Measurements from ENCODE around the gene RAB37. TPM values are rescaled to one million over a fixed set of nuclear protein-coding genes. Genes with fewer than 3 reads are reported as not detected.

The RAB37 gene
- total and polyA plus RNA-seq, 3 experiments from 2014 or later, result 5.8 to 125 (median 6.0) TPM

- POLR2A ChIA-PET, result interaction anchor here (1.0 to 1.5 kb wide), 2 partner anchors 13 to 45 kb away, joined by 4 read pairs; no protein-coding TSS in a partner anchor
- no peak for DNase-seq
- Histone ChIP-seq H3K27me3 (ENCODE audit: insufficient read depth, low read length, poor library complexity, severe bottlenecking) (no peaks in the 10 kb centered on the region), H3K4me1 (ENCODE audit: insufficient read depth, low read length) (peaks cover 37% of the 10 kb centered on the region), H3K4me3 (ENCODE audit: low read length) (peak overlapping the region; percentile 8), H3K9me3 (ENCODE audit: low read length) (no peaks in the 10 kb centered on the region), H3K27ac (ENCODE audit: low read depth, low read length) (no peak overlapping the region), H3K36me3 (ENCODE audit: insufficient read depth, low read length) (peaks cover 15% of the 10 kb centered on the region)
- no peaks in the 10 kb centered on the region for H3K27me3 Mint-ChIP-seq
- H3K4me3 Mint-ChIP-seq, result peak overlapping the region in 1 of 7 donors; percentile 15
- H3K9me3 Mint-ChIP-seq, result no peaks in the 10 kb centered on the region
- peaks cover 10 to 70% (median 12%) of the 10 kb centered on the region in 3 donors for H3K36me3 Mint-ChIP-seq
- CTCF ChIA-PET, result interaction anchor here (0.6 to 6.3 kb wide), 43 partner anchors 7 to 218 kb away, joined by 3 to 90 read pairs (median 5); partner anchors contain the start of genes FDXR, GRIN2C, NAT9 and RAB37
- H3K4me1 Mint-ChIP-seq, result peaks cover 18 to 26% (median 18%) of the 10 kb centered on the region in 3 donors
- peak overlapping the region in 4 of 8 donors; percentile 4 to 52 (median 13) for H3K27ac Mint-ChIP-seq
Observed at GRCh38 chr17:74790161-74791058, 53.4 kb downstream of the RAB37 start.

DNA sequence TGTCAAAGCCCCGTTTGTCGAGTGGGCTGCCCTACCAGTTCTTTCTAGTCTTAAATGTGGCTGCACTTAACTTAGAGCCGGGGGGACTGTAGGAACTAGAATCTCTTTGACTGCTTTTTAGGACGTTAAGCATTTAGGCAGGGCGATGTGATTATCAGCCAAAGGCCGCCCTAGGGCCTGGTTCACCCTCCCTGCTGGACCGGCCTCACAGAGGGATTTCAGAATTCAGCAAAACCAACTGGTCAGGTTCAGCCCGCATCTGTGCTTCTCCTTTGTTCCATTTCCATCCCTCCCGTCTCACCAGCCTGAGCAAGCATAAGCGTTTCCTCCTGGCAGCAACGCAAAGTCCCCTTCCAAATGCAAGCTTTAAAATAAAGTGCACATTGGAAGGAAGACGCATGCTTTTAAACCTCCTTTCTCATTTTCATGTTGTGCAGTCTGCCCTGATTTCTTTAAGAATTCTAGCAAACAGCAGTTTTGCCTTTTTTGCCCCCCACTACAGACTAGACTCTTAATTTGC, 55.6 kb downstream of the RAB37 start:
- H3K4me3 Mint-ChIP-seq, result no peak overlapping the region
- no peaks in the 10 kb centered on the region for H3K9me3 ChIP-seq (ENCODE audit: low read length)
- peaks cover 10 to 74% (median 10%) of the 10 kb centered on the region in 3 donors for H3K36me3 Mint-ChIP-seq
- peaks cover 32% of the 10 kb centered on the region for H3K36me3 ChIP-seq (ENCODE audit: insufficient read depth, low read length)
- H3K4me3 ChIP-seq (ENCODE audit: low read length), result no peak overlapping the region
- peaks cover 12 to 26% (median 18%) of the 10 kb centered on the region in 3 donors for H3K4me1 Mint-ChIP-seq
- no peak overlapping the region for H3K27ac Mint-ChIP-seq
- ChIA-PET CTCF (interaction anchor here (0.6 to 6.3 kb wide), 13 partner anchors 9 to 398 kb away, joined by 3 to 90 read pairs (median 12); partner anchors contain the start of genes GRIN2C and RAB37), POLR2A (no interaction called here)
- no peak overlapping the region for H3K27ac ChIP-seq (ENCODE audit: low read depth, low read length)
- H3K27me3 Mint-ChIP-seq, result no peaks in the 10 kb centered on the region
- peaks cover 20% of the 10 kb centered on the region for H3K4me1 ChIP-seq (ENCODE audit: insufficient read depth, low read length)
- H3K27me3 ChIP-seq (ENCODE audit: insufficient read depth, low read length, poor library complexity, severe bottlenecking), result no peaks in the 10 kb centered on the region
- no peaks in the 10 kb centered on the region for H3K9me3 Mint-ChIP-seq
- DNase-seq, result no peak

DNA sequence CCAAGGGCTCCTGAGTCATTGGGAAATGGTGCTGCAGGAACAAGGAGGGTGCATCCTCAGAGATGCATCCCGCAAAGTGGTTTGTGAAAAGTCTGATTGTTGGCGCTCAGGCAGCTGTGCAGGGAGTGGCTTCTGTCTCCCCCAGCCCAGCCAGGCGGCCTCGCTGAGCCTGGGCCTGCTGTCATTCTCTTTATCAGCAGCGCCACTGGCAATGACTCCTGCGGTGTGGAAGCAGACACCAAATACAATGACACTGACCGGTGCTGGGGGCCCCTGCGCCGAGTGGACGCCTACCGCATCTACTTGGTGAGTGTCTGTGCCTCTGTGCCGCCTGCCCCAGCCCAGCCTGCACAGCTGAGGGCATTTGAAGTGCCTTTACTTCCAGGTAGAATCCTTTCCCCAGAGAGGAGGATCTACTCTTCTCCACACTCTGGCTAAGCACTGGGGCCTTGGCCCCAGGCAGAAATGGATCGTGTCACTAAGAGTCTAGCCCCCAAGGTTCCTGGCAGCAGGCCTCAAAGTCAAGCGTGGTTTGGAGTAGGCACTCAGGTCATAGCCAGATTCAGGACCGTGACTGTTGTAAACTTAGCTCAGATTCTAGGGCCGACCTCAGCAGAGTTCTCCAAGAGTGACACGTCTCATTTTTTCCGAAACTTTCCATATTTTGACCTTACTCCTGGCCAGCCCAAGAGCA, 58.4 kb downstream of the RAB37 start:
- Histone ChIP-seq H3K36me3 (ENCODE audit: insufficient read depth, low read length) (peaks cover 39% of the 10 kb centered on the region), H3K4me1 (ENCODE audit: insufficient read depth, low read length) (peaks cover 11% of the 10 kb centered on the region), H3K4me3 (ENCODE audit: low read length) (no peak overlapping the region), H3K27me3 (ENCODE audit: insufficient read depth, low read length, poor library complexity, severe bottlenecking) (no peaks in the 10 kb centered on the region), H3K27ac (ENCODE audit: low read depth, low read length) (no peak overlapping the region), H3K9me3 (ENCODE audit: low read length) (no peaks in the 10 kb centered on the region)
- H3K4me1 Mint-ChIP-seq, result peaks cover 11 to 13% (median 12%) of the 10 kb centered on the region in 3 donors
- DNase-seq, result no peak
- H3K27ac Mint-ChIP-seq, result no peak overlapping the region
- H3K27me3 Mint-ChIP-seq, result no peaks in the 10 kb centered on the region
- ChIA-PET CTCF (no interaction called here), POLR2A (no interaction called here)
- H3K4me3 Mint-ChIP-seq, result no peak overlapping the region
- no peaks in the 10 kb centered on the region for H3K9me3 Mint-ChIP-seq
- H3K36me3 Mint-ChIP-seq, result peaks cover 10 to 81% (median 13%) of the 10 kb centered on the region in 3 donors

DNA sequence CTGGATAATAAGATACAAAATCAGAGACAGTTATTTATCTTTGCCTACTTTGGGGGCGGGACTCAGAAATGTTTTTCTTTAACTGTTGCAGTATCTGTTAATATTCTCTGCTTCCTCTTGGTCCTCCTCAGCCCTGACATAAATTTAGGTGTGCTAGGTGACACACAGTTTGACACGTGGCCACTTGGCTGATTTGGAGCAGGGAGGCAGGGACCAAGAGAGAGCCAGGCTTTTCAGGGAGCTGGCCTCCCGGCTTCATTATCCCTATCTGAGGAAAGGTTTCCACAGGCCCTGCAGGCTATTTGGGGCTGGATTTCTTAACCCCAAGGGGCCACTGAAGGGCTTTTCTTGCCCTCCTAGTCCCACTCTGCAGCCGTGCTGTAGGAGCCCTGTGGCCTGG, 59.2 kb downstream of the RAB37 start:
- POLR2A ChIA-PET, result no interaction called here

GRCh38 chr17:74796866-74797265, 59.8 kb downstream of the RAB37 start:
- POLR2A ChIA-PET, result no interaction called here

More for the DNA sequence above, 59.2 kb downstream of the RAB37 start:
- H3K36me3 Mint-ChIP-seq, result peaks cover 10 to 81% (median 13%) of the 10 kb centered on the region in 3 donors
- DNase-seq, result no peak
- Histone ChIP-seq H3K27me3 (ENCODE audit: insufficient read depth, low read length, poor library complexity, severe bottlenecking) (no peaks in the 10 kb centered on the region), H3K4me1 (ENCODE audit: insufficient read depth, low read length) (peaks cover 3% of the 10 kb centered on the region), H3K36me3 (ENCODE audit: insufficient read depth, low read length) (peaks cover 39% of the 10 kb centered on the region), H3K4me3 (ENCODE audit: low read length) (no peak overlapping the region), H3K9me3 (ENCODE audit: low read length) (no peaks in the 10 kb centered on the region), H3K27ac (ENCODE audit: low read depth, low read length) (no peak overlapping the region)
- H3K4me1 Mint-ChIP-seq, result peaks cover 4 to 6% (median 5%) of the 10 kb centered on the region in 3 donors
- H3K9me3 Mint-ChIP-seq, result no peaks in the 10 kb centered on the region
- no peak overlapping the region for H3K27ac Mint-ChIP-seq
- CTCF ChIA-PET, result no interaction called here
- H3K4me3 Mint-ChIP-seq, result no peak overlapping the region
- no peaks in the 10 kb centered on the region for H3K27me3 Mint-ChIP-seq

More at GRCh38 chr17:74796866-74797265, 59.8 kb downstream of the RAB37 start:
- Histone ChIP-seq H3K27me3 (ENCODE audit: insufficient read depth, low read length, poor library complexity, severe bottlenecking) (no peaks in the 10 kb centered on the region), H3K4me3 (ENCODE audit: low read length) (no peak overlapping the region), H3K27ac (ENCODE audit: low read depth, low read length) (no peak overlapping the region), H3K4me1 (ENCODE audit: insufficient read depth, low read length) (no peaks in the 10 kb centered on the region), H3K36me3 (ENCODE audit: insufficient read depth, low read length) (peaks cover 39% of the 10 kb centered on the region), H3K9me3 (ENCODE audit: low read length) (no peaks in the 10 kb centered on the region)
- CTCF ChIA-PET, result interaction anchor here (1.2 kb wide), 1 partner anchor 38 kb away, joined by 3 read pairs; no protein-coding TSS in a partner anchor
- DNase-seq, result no peak
- no peaks in the 10 kb centered on the region for H3K4me1 Mint-ChIP-seq
- no peak overlapping the region for H3K27ac Mint-ChIP-seq
- H3K27me3 Mint-ChIP-seq, result no peaks in the 10 kb centered on the region
- H3K4me3 Mint-ChIP-seq, result no peak overlapping the region
- H3K9me3 Mint-ChIP-seq, result no peaks in the 10 kb centered on the region
- H3K36me3 Mint-ChIP-seq, result peaks cover 10 to 84% (median 11%) of the 10 kb centered on the region in 3 donors

Other genes with a start within 250 kb of the RAB37 start
- gene CD300LB, start 205.8 kb upstream of the RAB37 start, total RNA-seq, result under 1 TPM in 1 of 2 experiments, not detected in 1; 0.11 TPM
- gene CD300LB, start 205.8 kb upstream of the RAB37 start, polyA plus RNA-seq, result not detected
- under 1 TPM in 1 of 2 experiments, not detected in 1; 0.20 TPM for gene CD300C, start 191.1 kb upstream of the RAB37 start, total RNA-seq
- gene CD300C, start 191.1 kb upstream of the RAB37 start, polyA plus RNA-seq, result not detected
- gene CD300H, start 169.7 kb upstream of the RAB37 start, total RNA-seq, result not detected
- not detected for gene CD300H, start 169.7 kb upstream of the RAB37 start, polyA plus RNA-seq
- not detected for gene CD300LD, start 145.0 kb upstream of the RAB37 start, total RNA-seq
- not detected for gene CD300LD, start 145.0 kb upstream of the RAB37 start, polyA plus RNA-seq
- gene CD300E, start 113.5 kb upstream of the RAB37 start, total RNA-seq, result not detected
- gene CD300E, start 113.5 kb upstream of the RAB37 start, polyA plus RNA-seq, result not detected
- not detected for gene CD300LF, start 24.3 kb upstream of the RAB37 start, total RNA-seq
- gene CD300LF, start 24.3 kb upstream of the RAB37 start, polyA plus RNA-seq, result not detected
- 100 to 1,000 TPM; 131 to 133 TPM for gene NHERF1, start 11.4 kb downstream of the RAB37 start, total RNA-seq
- gene NHERF1, start 11.4 kb downstream of the RAB37 start, polyA plus RNA-seq, result 674 TPM
- gene NAT9, start 39.1 kb downstream of the RAB37 start, total RNA-seq, result 10 to 100 TPM; 42.7 to 44.5 TPM
- gene NAT9, start 39.1 kb downstream of the RAB37 start, polyA plus RNA-seq, result 17.1 TPM
- not detected for gene GRIN2C, start 122.6 kb downstream of the RAB37 start, total RNA-seq
- gene GRIN2C, start 122.6 kb downstream of the RAB37 start, polyA plus RNA-seq, result not detected
- gene FDXR, start 135.7 kb downstream of the RAB37 start, total RNA-seq, result 10 to 100 TPM; 32.9 to 33.3 TPM
- 6.4 TPM for gene FDXR, start 135.7 kb downstream of the RAB37 start, polyA plus RNA-seq
- gene FADS6, start 156.4 kb downstream of the RAB37 start, total RNA-seq, result not detected
- not detected for gene FADS6, start 156.4 kb downstream of the RAB37 start, polyA plus RNA-seq
- gene USH1G, start 186.0 kb downstream of the RAB37 start, total RNA-seq, result not detected
- gene USH1G, start 186.0 kb downstream of the RAB37 start, polyA plus RNA-seq, result not detected
- not detected for gene OTOP2, start 187.0 kb downstream of the RAB37 start, total RNA-seq
- gene OTOP2, start 187.0 kb downstream of the RAB37 start, polyA plus RNA-seq, result not detected
- gene OTOP3, start 198.6 kb downstream of the RAB37 start, total RNA-seq, result not detected
- not detected for gene OTOP3, start 198.6 kb downstream of the RAB37 start, polyA plus RNA-seq
- gene HID1, start 235.5 kb downstream of the RAB37 start, total RNA-seq, result 1 to 10 TPM in 1 of 2 experiments, under 1 TPM in 1; 0.91 to 2.3 TPM
- gene HID1, start 235.5 kb downstream of the RAB37 start, polyA plus RNA-seq, result 5.2 TPM